Middle frontal gyrus (tissue), 1 donor: ENCODE data around the gene LMNB1.
"Not testable (repeated sequence)": the region's sequence is repeated elsewhere in the genome, so short reads cannot be mapped to it uniquely, and the experiment has no call there.

ENCODE experiments used
- DNase-seq: peaks from one replicate; pipeline ENCODE4 v3.0.0-alpha.2; 2015; ENCODE audit warnings: low spot score; ENCODE audit errors: extremely low spot score

LMNB1 gene

GRCh38 chr5:126776499-126777256, at the start of gene LMNB1:
LMNB1 (plus strand) TSS chr5:126777136; CDS start chr5:126777509, 373 bp downstream.
- DNase-seq, result peak; percentile 80

GRCh38 chr5:126732716-126733115, 44.2 kb upstream of the LMNB1 start:
- no peak for DNase-seq

GRCh38 chr5:126734573-126734972, 42.4 kb upstream of the LMNB1 start:
- DNase-seq, result not testable (repeated sequence)

- DNase-seq, result no peak
Observed at GRCh38 chr5:126736141-126736540, 40.8 kb upstream of the LMNB1 start.

GRCh38 chr5:126741361-126741760, 35.6 kb upstream of the LMNB1 start:
- DNase-seq, result no peak

- DNase-seq, result no peak
Observed at GRCh38 chr5:126742425-126742824, 34.5 kb upstream of the LMNB1 start.

- DNase-seq, result no peak
Observed at GRCh38 chr5:126744836-126745235, 32.1 kb upstream of the LMNB1 start.

- DNase-seq, result no peak
Observed at GRCh38 chr5:126745259-126745992, 31.5 kb upstream of the LMNB1 start.

GRCh38 chr5:126746290-126746689, 30.6 kb upstream of the LMNB1 start:
- DNase-seq, result no peak

- DNase-seq, result no peak
Observed at GRCh38 chr5:126752081-126752785, 24.7 kb upstream of the LMNB1 start.

GRCh38 chr5:126753227-126753626, 23.7 kb upstream of the LMNB1 start:
- no peak for DNase-seq

GRCh38 chr5:126754609-126755008, 22.3 kb upstream of the LMNB1 start:
- DNase-seq, result no peak

GRCh38 chr5:126755593-126755992, 21.3 kb upstream of the LMNB1 start:
- DNase-seq, result no peak

GRCh38 chr5:126757713-126758357, 19.1 kb upstream of the LMNB1 start:
- no peak for DNase-seq

GRCh38 chr5:126763371-126763770, 13.6 kb upstream of the LMNB1 start:
- no peak for DNase-seq

GRCh38 chr5:126769703-126770102, 7.2 kb upstream of the LMNB1 start:
- DNase-seq, result no peak

- DNase-seq, result not testable (repeated sequence)
Observed at GRCh38 chr5:126773536-126773935, 3.4 kb upstream of the LMNB1 start.

GRCh38 chr5:126774595-126774994, 2.3 kb upstream of the LMNB1 start:
- not testable (repeated sequence) for DNase-seq

- peak; percentile 48 for DNase-seq
Observed at GRCh38 chr5:126777257-126777974, 480 bp downstream of the LMNB1 start.

- peak; percentile 71 for DNase-seq
Observed at GRCh38 chr5:126777975-126778674, 1.2 kb downstream of the LMNB1 start.
